ENCODE data around the gene RIN1. TPM values are rescaled to one million over a fixed set of nuclear protein-coding genes. Genes with fewer than 3 reads are reported as not detected.
"Not testable (repeated sequence)": the region's sequence is repeated elsewhere in the genome, so short reads cannot be mapped to it uniquely, and the experiment has no call there.

Gene RIN1
- total RNA-seq, 4 donors from 2014 or later = 8.8 to 43.8 (median 14.4) TPM

- no peak for DNase-seq
- no peaks in the 10 kb centered on the region for H3K36me3 ChIP-seq
- H3K27me3 ChIP-seq = no peaks in the 10 kb centered on the region
- H3K4me3 ChIP-seq = no peak overlapping the region
- H3K9me3 ChIP-seq = no peaks in the 10 kb centered on the region
- in situ Hi-C loops (cut with MboI; ENCODE audit: low pct_ligation_motif_present in 1 of 4, low pct_unique_long_range_greater_than_20kb in 1 of 4, low sequenced_read_pairs in 3 of 4) = no loop called here
- H3K4me1 ChIP-seq = peaks cover 13 to 25% (median 23%) of the 10 kb centered on the region in 4 donors
- intact Hi-C loops (cut with DNase I; ENCODE audit: low total_unique reads) = no loop called here
- 87 to 90% methylated on average over 2 to 11 of the region's 11 CpGs for WGBS, 2 donors (ENCODE audit: low coverage in 1 of 2)
- TF ChIP-seq POLR2A (IDR thresholded peaks at IDR 0.05) (no peak), POLR2AphosphoS5 (IDR thresholded peaks at IDR 0.05) (no peak), EP300 (IDR thresholded peaks at IDR 0.05; ENCODE audit: low read depth) (no peak), CTCF (IDR thresholded peaks at IDR 0.05) (no peak)
- H3K27ac ChIP-seq = no peak overlapping the region
These were observed 13.4 kb downstream of the RIN1 start for GRCh38 chr11:66322732-66323427.

- H3K27me3 ChIP-seq = no peaks in the 10 kb centered on the region
- H3K36me3 ChIP-seq = no peaks in the 10 kb centered on the region
- no peak overlapping the region for H3K4me3 ChIP-seq
- no peak for TF ChIP-seq POLR2A (IDR thresholded peaks at IDR 0.05)
- TF ChIP-seq CTCF (IDR thresholded peaks at IDR 0.05) = no peak
- TF ChIP-seq EP300 (IDR thresholded peaks at IDR 0.05; ENCODE audit: low read depth) = no peak
- no peak for TF ChIP-seq POLR2AphosphoS5 (IDR thresholded peaks at IDR 0.05)
- intact Hi-C loops (cut with DNase I; ENCODE audit: low total_unique reads) = no loop called here
- WGBS, 2 donors (ENCODE audit: low coverage in 1 of 2) = 87% methylated on average over 4 of the region's 4 CpGs; no CpG with 5 or more reads in 1 of the 2 donors
- H3K4me1 ChIP-seq = peaks cover 14 to 29% (median 23%) of the 10 kb centered on the region in 4 donors
- no peaks in the 10 kb centered on the region for H3K9me3 ChIP-seq
- H3K27ac ChIP-seq = no peak overlapping the region
- in situ Hi-C loops (cut with MboI; ENCODE audit: low pct_ligation_motif_present in 1 of 4, low pct_unique_long_range_greater_than_20kb in 1 of 4, low sequenced_read_pairs in 3 of 4) = no loop called here
- no peak for DNase-seq
These were observed 14.6 kb downstream of the RIN1 start for GRCh38 chr11:66321606-66322005.

- H3K9me3 ChIP-seq; H3K36me3 ChIP-seq; DNase-seq; intact Hi-C loops (cut with DNase I; ENCODE audit: low total_unique reads); in situ Hi-C loops (cut with MboI; ENCODE audit: low pct_ligation_motif_present in 1 of 4, low pct_unique_long_range_greater_than_20kb in 1 of 4, low sequenced_read_pairs in 3 of 4); H3K27ac ChIP-seq; H3K27me3 ChIP-seq; H3K4me3 ChIP-seq: not testable (repeated sequence)
- peaks cover 8 to 30% (median 20%) of the 10 kb centered on the region in 4 donors for H3K4me1 ChIP-seq
- WGBS, 2 donors (ENCODE audit: low coverage in 1 of 2) = 87 to 90% methylated on average over 4 to 6 of the region's 6 CpGs
These were observed 15.5 kb downstream of the RIN1 start for GRCh38 chr11:66320748-66321147.

DNA sequence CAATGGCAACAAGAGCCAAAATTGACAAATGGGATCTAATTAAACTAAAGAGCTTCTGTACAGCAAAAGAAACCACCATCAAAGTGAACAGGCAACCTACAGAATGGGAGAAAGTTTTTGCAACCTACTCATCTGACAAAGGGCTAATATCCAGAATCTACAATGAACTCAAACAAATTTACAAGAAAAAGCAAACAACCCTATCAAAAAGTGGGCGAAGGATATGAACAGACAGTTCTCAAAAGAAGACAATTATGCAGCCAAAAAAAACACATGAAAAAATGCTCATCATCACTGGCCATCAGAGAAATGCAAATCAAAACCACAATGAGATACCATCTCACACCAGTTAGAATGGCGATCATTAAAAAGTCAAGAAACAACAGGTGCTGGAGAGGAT, 15.9 kb downstream of the RIN1 start:
- H3K9me3 ChIP-seq; H3K27ac ChIP-seq; intact Hi-C loops (cut with DNase I; ENCODE audit: low total_unique reads); DNase-seq; H3K4me3 ChIP-seq; in situ Hi-C loops (cut with MboI; ENCODE audit: low pct_ligation_motif_present in 1 of 4, low pct_unique_long_range_greater_than_20kb in 1 of 4, low sequenced_read_pairs in 3 of 4); H3K36me3 ChIP-seq; H3K27me3 ChIP-seq: not testable (repeated sequence)
- WGBS, 2 donors (ENCODE audit: low coverage in 1 of 2) = 80 to 89% methylated on average over 1 to 2 of the region's 2 CpGs
- peaks cover 8 to 30% (median 20%) of the 10 kb centered on the region in 4 donors for H3K4me1 ChIP-seq

- DNase-seq = no peak
- H3K4me1 ChIP-seq = peaks cover 9 to 32% (median 22%) of the 10 kb centered on the region in 4 donors
- intact Hi-C loops (cut with DNase I; ENCODE audit: low total_unique reads) (no loop called here), in situ Hi-C loops (cut with MboI; ENCODE audit: low pct_ligation_motif_present in 1 of 4, low pct_unique_long_range_greater_than_20kb in 1 of 4, low sequenced_read_pairs in 3 of 4) (no loop called here)
- whole genome bisulfite sequencing, 2 donors (ENCODE audit: low coverage in 1 of 2) = 72% methylated on average over 3 of the region's 3 CpGs; no CpG with 5 or more reads in 1 of the 2 donors
- H3K27me3 ChIP-seq = no peaks in the 10 kb centered on the region
- no peak overlapping the region for H3K4me3 ChIP-seq
- TF ChIP-seq POLR2AphosphoS5 (IDR thresholded peaks at IDR 0.05) (no peak), EP300 (IDR thresholded peaks at IDR 0.05; ENCODE audit: low read depth) (no peak), POLR2A (IDR thresholded peaks at IDR 0.05) (no peak), CTCF (IDR thresholded peaks at IDR 0.05) (no peak)
- no peaks in the 10 kb centered on the region for H3K9me3 ChIP-seq
- H3K36me3 ChIP-seq = no peaks in the 10 kb centered on the region
- peak overlapping the region; percentile 79 to 95 (median 88) for H3K27ac ChIP-seq
These were observed 17.6 kb downstream of the RIN1 start for GRCh38 chr11:66318600-66318970.

All from transverse colon (tissue), 4 donors.